Right renal pelvis (tissue), 4 donors: ENCODE results near the gene ISLR. TPM values are rescaled to one million over a fixed set of nuclear protein-coding genes. Genes with fewer than 3 reads are reported as not detected.
"Not testable (repeated sequence)": the region's sequence is repeated elsewhere in the genome, so short reads cannot be mapped to it uniquely, and the experiment has no call there.

ENCODE experiments used
- DNase-seq, 4 donors: peaks; one replicate each; pipeline ENCODE4 v3.0.0-alpha.2; 2013; ENCODE audit warnings: low read depth in 4 of 4, low spot score in 3 of 4, missing footprints in 1 of 4
- polyA plus RNA-seq, 4 donors: library from polyadenylated mRNA; unstranded; fragments of 120-200 nt; gene quantifications; one replicate each; pipeline ENCODE4 v1.2.1, GENCODE V29; 2013; ENCODE audit not compliant: insufficient read length in 4 of 4

The ISLR gene
- polyA plus RNA-seq, 4 donors, result 50.5 to 72.9 (median 61.8) TPM

DNA sequence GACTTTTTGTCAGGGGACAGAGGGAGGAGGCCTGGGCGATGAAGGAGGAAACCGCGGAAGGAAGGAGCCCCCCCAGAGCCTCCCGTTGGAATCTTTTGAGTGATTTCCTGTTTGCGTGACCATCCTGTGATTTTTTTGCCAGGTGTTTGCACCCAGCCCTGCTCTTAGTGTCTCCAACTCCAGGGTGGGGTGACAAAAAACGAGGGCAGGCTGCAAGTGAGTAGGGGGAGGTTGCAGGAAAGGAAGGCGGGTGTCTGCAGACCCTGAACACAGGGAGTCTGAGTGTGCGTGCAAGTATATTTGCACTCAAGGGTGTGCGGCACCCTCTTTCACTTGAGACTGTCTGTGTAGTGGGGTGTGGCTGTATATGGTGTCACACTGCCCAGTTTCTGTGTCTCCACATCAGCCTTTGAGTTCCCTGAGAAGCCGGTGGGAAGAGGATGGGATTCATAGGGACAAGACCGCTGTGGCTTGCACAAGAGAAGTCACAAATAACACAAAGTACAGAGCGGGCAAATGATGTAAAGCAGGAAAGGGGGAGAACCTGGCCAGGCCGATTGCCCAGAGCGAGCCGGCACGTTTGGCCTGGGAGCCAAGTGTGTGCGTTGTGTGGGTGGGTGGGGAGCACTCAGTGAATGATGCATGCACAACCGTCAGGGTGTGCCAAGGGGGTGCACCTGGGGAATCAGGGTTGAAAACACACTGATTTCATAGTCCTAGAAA, 36.5 kb upstream of the ISLR start:
- no peak for DNase-seq

DNA sequence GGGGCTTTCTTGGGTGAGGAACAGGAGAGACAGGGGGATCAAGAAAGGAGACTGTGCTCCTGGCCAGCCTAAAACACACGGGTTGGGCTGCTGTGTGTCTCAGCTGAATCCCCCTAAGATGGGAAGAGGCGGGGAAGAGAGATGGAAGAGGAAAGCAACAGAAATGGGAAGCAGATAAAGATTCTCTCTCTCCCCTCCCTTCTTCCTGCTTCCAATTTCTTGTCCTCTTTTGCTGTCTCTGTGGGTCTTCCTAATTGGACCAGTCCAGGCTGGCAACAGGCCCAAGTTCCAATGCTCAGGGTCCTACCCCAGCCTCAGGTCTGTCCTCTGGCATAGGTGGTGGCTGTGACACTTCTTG, 36.0 kb upstream of the ISLR start:
- no peak for DNase-seq

DNA sequence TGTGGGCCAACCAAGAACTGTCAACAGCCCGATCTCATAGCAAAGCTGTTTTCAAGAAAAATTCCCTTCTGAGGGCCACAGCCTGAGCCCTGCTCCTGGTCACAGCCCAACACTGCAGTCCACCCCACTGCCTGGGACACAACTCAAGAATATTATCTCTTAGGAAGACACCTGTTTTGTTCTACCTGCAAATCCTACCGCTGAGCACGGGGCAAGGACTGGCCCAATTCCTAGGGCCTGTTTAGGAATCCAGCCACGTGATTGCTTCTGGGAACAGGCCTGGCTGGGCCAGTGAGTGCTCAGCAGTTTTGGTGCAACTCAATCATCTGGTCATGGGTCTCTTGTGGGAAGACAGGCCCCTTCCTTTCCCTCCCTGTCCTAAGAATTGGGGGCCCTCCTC, 34.9 kb upstream of the ISLR start:
- DNase-seq, result no peak

DNA sequence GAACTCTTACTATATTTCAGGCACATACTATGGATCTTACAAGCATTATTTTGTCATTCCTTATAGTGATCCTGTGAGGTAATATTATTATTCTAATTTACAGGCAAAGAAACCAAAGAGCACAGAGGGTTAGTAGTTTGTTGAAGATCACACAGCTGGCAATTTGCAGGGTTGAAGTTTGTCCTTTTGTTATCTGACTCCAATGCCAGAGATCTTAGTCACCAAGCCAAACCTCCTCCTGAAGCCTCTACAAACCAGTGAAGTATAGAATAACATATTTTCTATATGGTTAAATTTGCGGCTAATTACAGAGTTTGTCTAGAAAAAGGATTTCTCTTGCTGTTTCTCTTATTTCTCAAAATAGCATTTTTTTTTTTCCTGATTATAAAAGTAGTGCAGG, 31.9 kb upstream of the ISLR start:
- no peak for DNase-seq

DNA sequence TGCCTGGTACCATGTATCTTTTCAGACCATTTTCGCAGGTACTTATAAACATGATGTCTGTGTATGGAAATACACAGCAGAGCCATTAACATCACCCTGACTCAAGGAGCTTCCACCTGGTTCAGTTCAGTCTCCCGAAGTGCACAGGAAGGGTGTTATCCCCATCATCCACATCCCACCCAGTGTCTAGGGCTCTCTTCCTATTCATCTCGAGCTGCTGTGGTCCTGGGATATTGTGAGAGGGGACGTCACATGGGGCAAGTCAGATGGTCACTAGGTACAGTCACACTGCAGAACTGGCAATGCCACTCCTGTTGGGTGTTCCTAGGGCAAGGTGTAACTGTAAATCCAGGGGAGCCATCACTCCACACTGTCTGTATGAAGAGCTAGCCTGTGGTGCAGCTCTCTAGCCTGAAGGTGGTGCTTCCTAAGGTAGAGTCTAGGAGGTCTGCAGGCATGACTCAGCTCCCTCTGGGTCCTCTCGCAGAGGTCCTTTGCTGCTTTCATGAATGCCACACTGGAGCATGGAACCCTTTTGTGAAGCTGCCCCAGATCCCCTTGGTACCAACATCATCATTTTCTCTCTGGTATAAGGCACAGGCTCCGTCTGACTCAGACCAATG, 29.2 kb upstream of the ISLR start:
- no peak for DNase-seq

DNA sequence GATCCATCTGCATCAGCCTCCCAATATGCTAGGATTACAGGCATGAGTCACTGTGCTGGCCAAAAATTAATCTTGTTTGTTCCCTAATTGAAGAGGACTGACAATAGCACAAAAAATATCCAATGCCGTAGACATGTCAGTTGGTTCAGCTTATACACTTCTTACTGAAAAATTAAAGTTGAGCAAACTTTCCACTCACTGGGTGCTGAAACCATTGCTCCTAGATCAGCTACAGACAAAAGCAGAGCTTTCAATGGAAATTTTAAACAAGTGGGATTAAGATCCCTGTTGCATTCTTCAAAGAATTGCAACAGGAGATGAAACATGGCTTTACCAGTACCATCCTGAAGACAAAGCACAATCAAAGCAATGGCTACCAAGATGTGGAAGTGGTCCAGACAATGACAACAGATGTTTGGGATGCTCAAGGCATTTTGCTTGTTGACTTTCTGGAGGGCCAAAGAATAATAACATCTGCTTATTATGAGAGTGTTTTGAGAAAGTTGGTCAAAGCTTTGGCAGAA, 27.2 kb upstream of the ISLR start:
- no peak for DNase-seq

DNA sequence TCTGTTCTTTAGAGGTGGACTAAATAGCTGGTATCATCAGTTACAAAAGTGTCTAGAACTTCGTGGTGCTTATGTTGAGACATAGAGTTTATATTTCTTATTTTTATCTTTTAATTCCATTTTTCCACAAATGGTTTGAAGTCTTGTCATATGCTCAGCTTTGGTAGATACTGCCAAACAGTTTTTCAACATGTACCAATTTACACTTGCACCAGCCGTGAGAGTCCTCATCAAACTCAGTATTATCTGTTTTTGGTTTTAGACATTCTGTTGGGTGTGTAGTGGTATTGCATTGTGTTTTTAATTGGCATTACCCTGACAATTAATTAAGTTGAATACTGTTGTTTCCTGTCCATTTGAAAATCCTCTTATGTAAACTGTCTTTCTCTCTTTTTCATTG, 26.5 kb upstream of the ISLR start:
- DNase-seq, result no peak

DNA sequence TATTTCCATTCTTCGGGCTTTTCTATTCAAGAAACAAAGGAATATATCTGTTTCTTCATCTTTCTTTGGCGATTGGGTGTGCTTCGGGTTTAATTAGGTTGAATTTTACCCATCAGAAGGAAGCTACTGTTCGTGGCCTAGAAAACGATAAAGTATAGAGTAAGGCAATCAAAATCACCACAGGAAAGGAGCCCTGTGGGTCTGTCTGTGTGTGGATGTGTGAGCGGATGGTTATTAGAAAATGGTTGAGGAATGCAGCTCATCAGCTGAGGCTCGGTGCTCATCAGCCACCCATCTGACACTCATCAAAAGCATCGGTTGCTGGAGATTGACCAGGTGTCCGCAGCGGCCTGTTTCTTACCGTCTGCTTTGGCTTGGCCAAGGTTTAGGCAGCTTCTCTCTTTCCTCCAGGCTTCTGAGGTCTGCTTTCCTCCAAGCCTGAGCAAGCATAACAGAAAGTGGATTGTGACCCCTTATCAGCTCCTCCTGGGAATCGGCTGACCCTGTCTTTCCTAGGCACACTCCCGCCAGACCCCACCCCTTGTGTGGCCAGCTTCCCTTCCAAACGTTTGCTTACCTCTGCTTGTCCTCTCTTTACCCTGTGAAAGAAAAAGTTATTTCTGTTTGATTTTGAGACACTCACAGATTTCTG, 17.6 kb upstream of the ISLR start:
- no peak for DNase-seq

DNA sequence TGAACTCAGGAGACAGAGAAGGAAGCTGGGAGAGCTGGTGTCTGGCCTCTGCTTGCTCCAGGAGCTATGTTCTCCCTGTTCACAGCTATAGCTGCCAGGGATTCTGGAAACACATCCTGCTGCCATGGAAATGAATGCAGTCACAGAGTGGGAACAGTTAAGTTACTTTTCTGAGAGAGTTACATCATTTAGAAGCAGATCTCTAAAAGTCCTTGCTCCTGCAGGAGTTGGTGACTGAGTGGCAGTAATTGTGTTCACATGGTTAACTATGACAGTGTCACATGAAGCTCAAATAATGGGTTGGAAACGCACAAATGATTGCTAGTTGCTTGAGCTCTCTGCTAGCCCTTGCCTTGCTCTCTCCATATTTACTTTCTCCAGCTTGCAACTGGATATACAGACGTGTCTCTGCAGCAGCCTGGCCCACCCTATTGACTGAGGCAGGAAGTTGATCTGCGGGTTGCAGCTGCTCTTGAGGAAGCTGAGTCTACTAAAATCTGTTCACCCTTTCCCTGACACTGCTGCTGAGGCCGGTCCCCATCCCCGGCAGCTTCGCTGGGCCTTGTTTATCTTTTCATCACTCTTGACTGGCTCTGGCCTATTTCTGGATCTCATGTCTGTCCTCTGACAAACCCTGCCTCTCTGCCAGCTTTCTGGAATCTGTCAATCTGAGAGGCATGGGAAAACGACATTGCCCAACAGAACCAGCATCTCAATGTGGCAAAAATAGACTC, 16.7 kb upstream of the ISLR start:
- no peak for DNase-seq

DNA sequence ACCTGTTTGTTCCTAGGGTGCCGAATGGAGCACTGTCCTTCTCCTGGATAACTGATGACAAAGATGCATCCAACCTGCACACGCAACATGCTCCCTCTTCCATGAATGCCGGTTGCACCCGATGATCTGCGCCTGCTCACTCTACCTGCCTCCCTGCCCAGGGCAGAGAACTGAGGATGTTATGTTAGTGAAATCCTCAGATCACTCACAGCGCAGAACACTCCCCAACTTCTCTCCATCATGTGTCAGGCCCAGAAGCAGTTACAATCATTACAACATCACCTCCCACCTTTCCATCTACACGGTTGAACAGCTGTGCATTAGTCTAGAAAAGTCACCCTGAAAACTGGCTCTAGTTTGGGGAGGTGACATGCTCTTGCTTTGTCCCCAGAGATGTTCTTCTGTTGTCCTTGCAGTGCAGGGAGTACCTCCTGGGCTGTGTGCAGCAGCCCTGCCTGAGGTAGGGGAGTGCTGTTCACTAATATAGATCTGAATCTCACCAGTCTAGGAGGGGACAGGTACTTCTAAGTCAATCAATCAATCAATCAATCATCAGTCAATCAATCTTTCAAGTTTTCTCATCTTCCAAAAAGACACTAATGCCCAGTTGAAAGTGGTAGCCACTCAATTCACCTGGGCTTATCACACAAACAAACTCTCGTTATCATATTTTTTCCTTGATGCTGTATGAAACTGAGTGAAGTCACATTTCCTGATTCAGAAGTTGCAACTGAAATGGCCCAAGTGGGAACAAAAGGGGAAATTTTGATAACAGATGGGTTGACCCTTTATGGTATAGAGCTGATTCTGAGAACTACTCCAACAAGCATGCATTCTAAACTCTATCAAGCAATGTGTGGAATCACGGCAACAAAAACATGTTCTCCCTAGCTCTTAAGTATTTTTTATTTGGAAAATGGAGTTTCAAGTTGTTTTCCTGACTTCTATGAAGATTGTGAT, 15.4 kb upstream of the ISLR start:
- no peak for DNase-seq

DNA sequence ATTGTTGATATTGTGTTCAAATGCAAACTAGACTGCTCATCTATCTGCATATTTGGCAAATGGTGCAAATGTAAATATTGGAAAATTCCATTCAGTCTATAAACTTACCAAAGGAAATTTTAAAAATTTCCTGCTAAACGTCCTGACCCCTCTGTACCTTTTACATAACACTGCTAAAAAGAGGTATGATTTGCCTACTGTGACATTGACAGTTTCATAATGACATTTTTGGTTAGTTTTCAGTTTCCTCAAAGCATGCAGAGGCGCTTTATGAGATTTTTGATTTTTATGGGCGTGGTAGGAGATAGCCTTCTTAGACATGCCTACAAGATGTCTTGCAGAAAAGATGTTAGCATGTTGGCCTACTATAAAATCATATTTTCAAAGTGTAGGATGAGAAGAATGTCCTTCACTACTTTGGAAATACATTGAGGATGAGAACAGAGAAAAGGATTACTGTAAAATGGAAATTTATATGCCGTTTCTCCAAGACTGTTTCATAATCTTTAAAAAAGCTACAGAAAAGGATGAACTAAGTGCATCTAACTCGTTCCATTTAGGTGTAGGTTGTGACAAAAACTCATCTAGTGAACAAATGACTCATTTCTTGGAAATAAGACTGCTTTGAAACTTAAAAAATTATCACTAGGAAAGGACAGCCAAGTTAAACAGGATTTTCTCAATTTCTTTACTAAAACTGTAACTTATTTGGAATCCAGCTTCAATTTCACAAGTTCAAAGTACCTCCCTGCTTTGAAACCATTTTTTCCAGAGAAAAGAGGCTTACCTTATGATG, 14.5 kb upstream of the ISLR start:
- DNase-seq, result no peak

DNA sequence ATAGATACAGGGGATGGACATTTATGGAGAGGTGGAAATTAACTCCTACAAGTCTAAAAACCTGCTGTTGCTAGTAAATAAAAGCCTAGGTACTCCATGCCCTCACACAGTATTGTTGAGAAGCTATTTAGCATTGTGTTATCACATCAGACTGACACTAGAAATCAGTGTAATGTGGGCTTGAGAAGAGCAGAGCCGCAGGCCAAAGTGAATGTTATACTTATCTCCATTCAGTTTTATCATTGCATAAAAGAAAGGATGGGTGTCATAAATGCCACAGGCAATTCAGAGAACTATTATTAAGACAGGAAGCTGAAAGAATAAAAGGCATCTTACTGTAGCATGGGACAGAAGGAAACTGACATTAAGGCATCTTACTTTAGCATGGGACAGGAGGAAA, 13.7 kb upstream of the ISLR start:
- no peak for DNase-seq

DNA sequence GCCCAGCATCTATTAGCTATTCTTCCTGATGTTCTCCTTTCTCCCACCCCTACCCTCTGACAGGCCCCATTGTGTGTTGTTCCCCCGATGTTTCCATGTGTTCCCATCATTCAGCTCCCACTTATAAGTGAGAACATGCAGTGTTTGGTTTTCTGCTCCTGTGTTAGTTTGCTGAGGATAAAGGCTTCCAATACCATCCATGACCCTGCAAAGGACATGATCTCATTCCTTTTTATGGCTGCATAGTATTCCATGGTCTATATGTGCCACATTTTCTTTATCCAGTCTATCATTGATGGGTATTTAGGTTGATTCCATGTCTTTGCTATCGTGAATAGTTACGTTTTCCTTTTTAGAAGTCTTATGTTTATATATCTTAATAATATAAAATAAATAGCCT, 13.1 kb upstream of the ISLR start:
- not testable (repeated sequence) for DNase-seq

DNA sequence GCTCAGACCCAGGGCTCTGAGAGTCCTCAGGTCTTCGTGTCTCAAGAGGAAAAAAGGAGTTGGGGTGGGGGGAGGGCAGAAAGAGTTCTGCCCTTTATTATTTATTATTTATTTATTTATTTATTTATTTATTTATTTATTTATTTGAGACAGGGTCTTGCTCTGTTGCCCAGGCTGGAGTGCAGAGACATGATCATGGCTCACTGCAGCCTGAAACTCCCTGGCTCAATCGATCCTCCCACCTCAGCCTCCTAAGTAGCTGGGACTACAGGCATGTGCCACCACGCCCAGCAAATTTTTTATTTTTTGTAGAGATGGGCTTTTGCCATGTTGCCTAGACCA, 11.3 kb upstream of the ISLR start:
- DNase-seq, result not testable (repeated sequence)

DNA sequence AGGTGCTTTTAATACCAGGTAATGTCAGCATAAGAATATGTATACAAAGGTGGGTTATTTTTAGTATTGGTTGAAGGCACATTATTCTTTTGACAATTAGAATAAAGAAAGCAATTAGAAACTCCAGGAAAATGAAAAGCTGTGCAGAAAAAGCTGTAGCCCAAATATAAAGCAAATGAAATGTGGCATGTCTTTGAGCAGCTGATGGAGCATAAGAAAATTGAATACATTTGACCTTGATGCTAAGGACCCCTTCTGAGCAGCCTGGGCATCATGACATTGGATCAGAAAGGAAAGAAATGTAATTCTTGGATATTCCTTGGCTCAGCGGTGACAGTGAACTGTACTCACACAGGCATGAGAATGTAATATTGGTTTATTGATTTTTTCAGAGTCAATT, 8.0 kb upstream of the ISLR start:
- no peak for DNase-seq

DNA sequence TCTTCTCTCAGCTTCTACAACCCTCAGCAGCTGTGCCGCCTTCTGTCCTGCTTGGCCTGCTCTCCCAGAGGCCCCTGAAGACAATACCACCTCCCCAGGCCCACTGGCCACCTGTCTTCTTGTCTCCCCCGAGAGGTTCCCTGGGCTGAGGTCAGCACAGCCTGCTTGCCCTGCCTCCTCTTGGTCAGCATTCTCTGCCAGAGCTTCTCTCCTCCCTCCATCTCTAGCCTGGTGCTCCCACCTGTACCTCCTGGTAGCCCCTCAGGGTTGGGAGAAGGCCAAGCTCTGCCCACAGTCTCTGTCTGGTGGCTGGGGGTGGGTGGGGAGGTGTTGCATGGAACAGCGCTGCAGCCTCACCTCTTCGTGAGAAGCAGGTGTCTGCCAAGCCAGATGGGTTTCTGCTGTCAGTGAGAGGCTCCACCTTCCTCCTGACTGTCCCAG, 5.6 kb upstream of the ISLR start:
- DNase-seq, result no peak

DNA sequence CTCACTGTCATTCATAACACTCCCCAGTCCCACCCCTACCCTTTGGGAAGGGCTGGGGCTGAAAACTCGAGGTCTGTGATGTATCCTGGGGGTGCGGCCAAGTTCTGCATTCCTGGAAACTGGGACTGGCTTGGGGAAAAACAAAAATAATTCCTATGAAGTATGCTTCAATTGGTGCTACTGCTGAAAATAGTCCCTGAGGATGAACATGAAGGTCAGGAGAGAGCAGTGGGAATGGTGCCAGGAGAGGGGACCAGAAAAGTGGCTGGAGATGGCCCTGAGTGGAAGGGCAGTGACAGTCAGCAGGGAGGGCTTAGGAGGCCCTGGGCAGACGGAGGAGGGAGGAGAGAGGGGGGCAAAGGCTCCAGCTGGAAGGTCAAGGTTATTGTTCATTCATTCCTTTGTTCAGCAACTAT, 4.8 kb upstream of the ISLR start:
- no peak for DNase-seq

DNA sequence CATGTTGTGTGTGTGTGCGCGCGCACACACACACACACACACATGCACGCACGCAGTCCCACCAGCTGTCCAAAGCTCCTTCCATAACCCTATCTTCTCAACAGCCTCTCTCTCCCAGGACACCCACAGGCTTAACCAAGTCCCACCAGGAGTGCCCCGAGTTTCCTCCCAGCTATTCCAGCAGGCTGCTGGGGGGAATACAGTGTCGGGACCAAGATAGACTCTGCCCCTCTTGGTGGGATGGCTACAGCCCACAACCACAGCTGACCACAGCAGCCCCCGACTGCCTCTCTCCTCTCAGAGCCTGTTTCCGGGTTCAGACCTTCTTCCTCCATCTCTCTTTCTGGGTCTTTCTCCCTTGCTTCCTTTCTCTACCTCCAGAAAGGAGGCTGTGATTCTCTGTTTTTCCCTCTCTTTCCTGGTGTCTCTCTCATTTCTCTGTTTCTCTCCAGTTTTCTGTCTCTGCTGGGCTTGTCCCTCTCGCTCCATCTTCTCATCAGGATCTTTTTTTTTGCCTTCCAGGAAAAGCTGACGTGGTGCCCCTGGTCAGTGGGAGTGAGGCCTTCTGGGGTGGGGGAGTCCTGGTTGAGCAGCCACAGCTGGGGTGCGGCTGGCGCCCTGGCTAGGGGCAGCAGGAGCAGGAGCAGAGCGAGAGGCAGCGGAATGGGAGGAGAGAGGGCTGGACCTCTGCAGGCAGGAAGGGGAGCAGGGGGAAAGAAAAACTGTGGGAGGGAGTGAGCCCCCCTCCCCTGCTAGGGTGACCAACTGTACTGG, 3.3 kb upstream of the ISLR start:
- DNase-seq, result no peak
